ENCODE measurements around the gene ADPRS.

Gene ADPRS

DNA sequence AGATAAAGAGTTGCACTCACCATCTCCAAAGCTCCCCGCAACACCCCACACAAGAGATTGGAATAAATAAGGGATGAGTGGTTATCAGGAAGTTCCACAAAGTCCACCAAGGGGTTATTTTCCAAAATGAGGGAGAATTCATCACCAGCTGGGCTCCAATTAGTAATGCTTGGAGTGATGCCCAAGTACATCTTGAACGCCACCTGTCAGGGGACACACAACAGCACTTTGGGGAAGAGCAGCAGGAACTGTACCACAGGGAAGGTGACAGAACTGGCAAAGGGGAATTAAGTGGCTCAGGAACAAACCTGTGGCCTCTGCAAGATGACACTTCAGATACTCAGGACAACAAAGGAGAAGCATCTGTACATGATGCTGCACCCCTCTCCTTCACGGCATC is 49.1 kb downstream of the ADPRS start (continued):
- TF ChIP-seq BCL11A (tag by site-specific recombination; IDR thresholded peaks at IDR 0.05; ENCODE audit: low read depth): no peak
- TF ChIP-seq ZFP41 (tag by site-specific recombination; IDR thresholded peaks at IDR 0.05; ENCODE audit: borderline replicate concordance): no peak
- no peak for TF ChIP-seq ZNF596 (tag by site-specific recombination; IDR thresholded peaks at IDR 0.05)
- TF ChIP-seq, protein P1, sequence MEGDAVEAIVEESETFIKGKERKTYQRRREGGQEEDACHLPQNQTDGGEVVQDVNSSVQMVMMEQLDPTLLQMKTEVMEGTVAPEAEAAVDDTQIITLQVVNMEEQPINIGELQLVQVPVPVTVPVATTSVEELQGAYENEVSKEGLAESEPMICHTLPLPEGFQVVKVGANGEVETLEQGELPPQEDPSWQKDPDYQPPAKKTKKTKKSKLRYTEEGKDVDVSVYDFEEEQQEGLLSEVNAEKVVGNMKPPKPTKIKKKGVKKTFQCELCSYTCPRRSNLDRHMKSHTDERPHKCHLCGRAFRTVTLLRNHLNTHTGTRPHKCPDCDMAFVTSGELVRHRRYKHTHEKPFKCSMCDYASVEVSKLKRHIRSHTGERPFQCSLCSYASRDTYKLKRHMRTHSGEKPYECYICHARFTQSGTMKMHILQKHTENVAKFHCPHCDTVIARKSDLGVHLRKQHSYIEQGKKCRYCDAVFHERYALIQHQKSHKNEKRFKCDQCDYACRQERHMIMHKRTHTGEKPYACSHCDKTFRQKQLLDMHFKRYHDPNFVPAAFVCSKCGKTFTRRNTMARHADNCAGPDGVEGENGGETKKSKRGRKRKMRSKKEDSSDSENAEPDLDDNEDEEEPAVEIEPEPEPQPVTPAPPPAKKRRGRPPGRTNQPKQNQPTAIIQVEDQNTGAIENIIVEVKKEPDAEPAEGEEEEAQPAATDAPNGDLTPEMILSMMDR (tag by site-specific recombination; IDR thresholded peaks at IDR 0.05): no peak
- TF ChIP-seq, protein P2, sequence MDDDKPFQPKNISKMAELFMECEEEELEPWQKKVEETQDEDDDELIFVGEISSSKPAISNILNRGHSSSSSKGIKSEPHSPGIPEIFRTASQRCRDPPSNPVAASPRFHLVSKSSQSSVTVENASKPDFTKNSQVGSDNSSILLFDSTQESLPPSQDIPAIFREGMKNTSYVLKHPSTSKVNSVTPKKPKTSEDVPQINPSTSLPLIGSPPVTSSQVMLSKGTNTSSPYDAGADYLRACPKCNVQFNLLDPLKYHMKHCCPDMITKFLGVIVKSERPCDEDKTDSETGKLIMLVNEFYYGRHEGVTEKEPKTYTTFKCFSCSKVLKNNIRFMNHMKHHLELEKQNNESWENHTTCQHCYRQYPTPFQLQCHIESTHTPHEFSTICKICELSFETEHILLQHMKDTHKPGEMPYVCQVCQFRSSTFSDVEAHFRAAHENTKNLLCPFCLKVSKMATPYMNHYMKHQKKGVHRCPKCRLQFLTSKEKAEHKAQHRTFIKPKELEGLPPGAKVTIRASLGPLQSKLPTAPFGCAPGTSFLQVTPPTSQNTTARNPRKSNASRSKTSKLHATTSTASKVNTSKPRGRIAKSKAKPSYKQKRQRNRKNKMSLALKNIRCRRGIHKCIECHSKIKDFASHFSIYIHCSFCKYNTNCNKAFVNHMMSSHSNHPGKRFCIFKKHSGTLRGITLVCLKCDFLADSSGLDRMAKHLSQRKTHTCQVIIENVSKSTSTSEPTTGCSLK (tag by site-specific recombination; IDR thresholded peaks at IDR 0.05): no peak

- ChIA-PET POLR2A (interaction anchor here (1.1 kb wide), 1 partner anchor 9 kb away, joined by 3 read pairs; no protein-coding TSS in a partner anchor), CTCF (interaction anchor here (1.6 kb wide), 1 partner anchor 39 kb away, joined by 7 read pairs; no protein-coding TSS in a partner anchor)
- Histone ChIP-seq H3K9me3 (ENCODE audit: control insufficient read depth, insufficient read depth, low read depth, low read length) (no peaks in the 10 kb centered on the region), H3K4me1 (ENCODE audit: control insufficient read depth, insufficient read depth, low read length) (no peaks in the 10 kb centered on the region), H3K36me3 (ENCODE audit: control insufficient read depth in 2 of 2, insufficient read depth in 1 of 2, low read length in 2 of 2) (peaks cover 0 to 57% of the 10 kb centered on the region in 2 experiments; a peak in 2 of 3 replicates), H3K27ac (ENCODE audit: extremely low read depth, low read depth, low read length) (no peak overlapping the region), H3K4me3 (ENCODE audit: low read depth, low read length) (no peak overlapping the region)
- TF ChIP-seq ZNF404 (tag by site-specific recombination; IDR thresholded peaks at IDR 0.05) (no peak), PBX3 (CRISPR knock-in tag; IDR thresholded peaks at IDR 0.05) (no peak), KLF10 (tag by site-specific recombination; IDR thresholded peaks at IDR 0.05) (no peak), MZF1 (tag by site-specific recombination; IDR thresholded peaks at IDR 0.05; ENCODE audit: borderline replicate concordance) (no peak)
These were observed 50.8 kb downstream of the ADPRS start for GRCh38 chr1:36139521-36139920.

GRCh38 chr1:36142121-36142520 is 53.4 kb downstream of the ADPRS start:
- H3K9me3 ChIP-seq (ENCODE audit: control insufficient read depth, insufficient read depth, low read depth, low read length): no peaks in the 10 kb centered on the region
- H3K27ac ChIP-seq (ENCODE audit: extremely low read depth, low read depth, low read length): no peak overlapping the region
- H3K4me3 ChIP-seq (ENCODE audit: low read depth, low read length): no peak overlapping the region
- ChIA-PET POLR2A (no interaction called here), CTCF (interaction anchor here (0.8 to 1.1 kb wide), 3 partner anchors 8 to 47 kb away, joined by 3 to 5 read pairs (median 3); no protein-coding TSS in a partner anchor)
- TF ChIP-seq REPIN1 (tag by site-specific recombination; IDR thresholded peaks at IDR 0.05; ENCODE audit: low read depth): no peak
- TF ChIP-seq ZNF660 (tag by site-specific recombination; IDR thresholded peaks at IDR 0.05): peak; percentile 64; the same call in 1 of the 2 replicates
- H3K36me3 ChIP-seq (ENCODE audit: control insufficient read depth in 2 of 2, insufficient read depth in 1 of 2, low read length in 2 of 2): peaks cover 0 to 53% of the 10 kb centered on the region in 2 experiments; a peak in 2 of 3 replicates
- no peaks in the 10 kb centered on the region for H3K4me1 ChIP-seq (ENCODE audit: control insufficient read depth, insufficient read depth, low read length)

DNA sequence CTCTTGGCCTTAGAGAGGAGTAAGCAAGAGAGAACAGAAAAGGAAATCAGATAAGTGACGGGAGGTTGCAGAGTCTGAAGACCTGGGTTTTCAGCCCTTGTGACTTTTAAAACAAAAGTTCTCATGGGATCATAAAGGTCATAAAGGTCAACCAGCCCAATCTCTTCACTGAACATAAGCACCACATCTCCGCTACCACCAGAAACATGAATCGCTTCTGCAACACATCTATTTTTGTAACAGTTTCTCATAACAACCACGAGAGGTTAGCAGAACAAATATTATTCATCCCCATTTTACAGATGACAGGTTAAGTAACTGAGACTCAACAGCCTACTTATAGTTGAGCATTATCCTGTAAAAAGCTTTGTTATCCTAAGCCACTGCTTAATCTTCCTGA is 54.7 kb downstream of the ADPRS start:
- Histone ChIP-seq H3K9me3 (ENCODE audit: control insufficient read depth, insufficient read depth, low read depth, low read length) (no peaks in the 10 kb centered on the region), H3K36me3 (ENCODE audit: control insufficient read depth in 2 of 2, insufficient read depth in 1 of 2, low read length in 2 of 2) (peaks cover 0 to 47% of the 10 kb centered on the region in 2 experiments; a peak in 2 of 3 replicates), H3K4me1 (ENCODE audit: control insufficient read depth, insufficient read depth, low read length) (no peaks in the 10 kb centered on the region), H3K27ac (ENCODE audit: extremely low read depth, low read depth, low read length) (no peak overlapping the region), H3K4me3 (ENCODE audit: low read depth, low read length) (no peak overlapping the region)
- ChIA-PET CTCF (interaction anchor here (1.6 to 4.4 kb wide), 2 partner anchors 9 to 45 kb away, joined by 4 to 38 read pairs; no protein-coding TSS in a partner anchor), POLR2A (interaction anchor here (0.6 kb wide), 1 partner anchor 22 kb away, joined by 4 read pairs; no protein-coding TSS in a partner anchor)
- TF ChIP-seq ZNF747 (tag by site-specific recombination; IDR thresholded peaks at IDR 0.05) (no peak), ZNF114 (tag by site-specific recombination; IDR thresholded peaks at IDR 0.05) (no peak), ZFP69B (tag by site-specific recombination; IDR thresholded peaks at IDR 0.05) (no peak), ZNF10 (tag by site-specific recombination; IDR thresholded peaks at IDR 0.05) (no peak), PRDM10 (tag by site-specific recombination; IDR thresholded peaks at IDR 0.05) (no peak), ZNF146 (tag by site-specific recombination; IDR thresholded peaks at IDR 0.05) (no peak)
- TF ChIP-seq, protein P3, sequence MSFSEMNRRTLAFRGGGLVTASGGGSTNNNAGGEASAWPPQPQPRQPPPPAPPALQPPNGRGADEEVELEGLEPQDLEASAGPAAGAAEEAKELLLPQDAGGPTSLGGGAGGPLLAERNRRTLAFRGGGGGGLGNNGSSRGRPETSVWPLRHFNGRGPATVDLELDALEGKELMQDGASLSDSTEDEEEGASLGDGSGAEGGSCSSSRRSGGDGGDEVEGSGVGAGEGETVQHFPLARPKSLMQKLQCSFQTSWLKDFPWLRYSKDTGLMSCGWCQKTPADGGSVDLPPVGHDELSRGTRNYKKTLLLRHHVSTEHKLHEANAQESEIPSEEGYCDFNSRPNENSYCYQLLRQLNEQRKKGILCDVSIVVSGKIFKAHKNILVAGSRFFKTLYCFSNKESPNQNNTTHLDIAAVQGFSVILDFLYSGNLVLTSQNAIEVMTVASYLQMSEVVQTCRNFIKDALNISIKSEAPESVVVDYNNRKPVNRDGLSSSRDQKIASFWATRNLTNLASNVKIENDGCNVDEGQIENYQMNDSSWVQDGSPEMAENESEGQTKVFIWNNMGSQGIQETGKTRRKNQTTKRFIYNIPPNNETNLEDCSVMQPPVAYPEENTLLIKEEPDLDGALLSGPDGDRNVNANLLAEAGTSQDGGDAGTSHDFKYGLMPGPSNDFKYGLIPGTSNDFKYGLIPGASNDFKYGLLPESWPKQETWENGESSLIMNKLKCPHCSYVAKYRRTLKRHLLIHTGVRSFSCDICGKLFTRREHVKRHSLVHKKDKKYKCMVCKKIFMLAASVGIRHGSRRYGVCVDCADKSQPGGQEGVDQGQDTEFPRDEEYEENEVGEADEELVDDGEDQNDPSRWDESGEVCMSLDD (tag by site-specific recombination; IDR thresholded peaks at IDR 0.05): no peak

All from HEK293 (cell line).